Measurements from ENCODE around the gene GNL3. TPM values are rescaled to one million over a fixed set of nuclear protein-coding genes. Genes with fewer than 3 reads are reported as not detected.

Gene GNL3
- total and polyA plus RNA-seq, 12 donors = 23.5 to 229 (median 65.1) TPM

DNA sequence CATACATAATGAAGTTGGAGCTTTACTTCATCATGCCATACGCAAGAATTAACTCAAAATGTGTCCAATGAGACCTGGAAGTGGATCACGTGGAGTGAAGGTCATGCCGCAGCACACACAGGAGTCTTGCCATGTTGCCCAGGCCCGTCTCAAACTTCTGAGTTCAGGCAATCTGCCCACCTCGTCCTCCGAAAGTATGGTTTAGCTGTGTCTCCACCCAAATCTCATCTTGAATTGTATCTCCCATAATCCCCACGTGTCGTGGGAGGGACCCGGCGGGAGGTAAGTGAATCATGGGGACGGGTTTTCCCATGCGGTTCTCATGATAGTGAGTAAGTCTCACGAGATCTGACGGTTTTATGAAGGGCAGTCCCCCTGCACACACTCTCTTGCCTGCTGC, 45.8 kb downstream of the GNL3 start:
- 80 to 87% (median 83%) methylated on average over 14 of the region's 14 CpGs for WGBS, 4 donors
- no peak for DNase-seq
- intact Hi-C loops (cut with DNase I) = no loop called here
- Histone ChIP-seq H3K4me1 (replicated peaks in 1 of 2) (no peaks in the 10 kb centered on the region), H3K36me3 (replicated peaks in 1 of 2) (peaks cover 0 to 46% of the 10 kb centered on the region in 2 donors), H3K4me3 (no peak overlapping the region), H3K27me3 (no peaks in the 10 kb centered on the region), H3K9me3 (replicated peaks in 1 of 3) (no peaks in the 10 kb centered on the region), H3K27ac (no peak overlapping the region)
- TF ChIP-seq POLR2A (IDR thresholded peaks at IDR 0.05) = no peak
- no peak for TF ChIP-seq CTCF (IDR thresholded peaks at IDR 0.05)

DNA sequence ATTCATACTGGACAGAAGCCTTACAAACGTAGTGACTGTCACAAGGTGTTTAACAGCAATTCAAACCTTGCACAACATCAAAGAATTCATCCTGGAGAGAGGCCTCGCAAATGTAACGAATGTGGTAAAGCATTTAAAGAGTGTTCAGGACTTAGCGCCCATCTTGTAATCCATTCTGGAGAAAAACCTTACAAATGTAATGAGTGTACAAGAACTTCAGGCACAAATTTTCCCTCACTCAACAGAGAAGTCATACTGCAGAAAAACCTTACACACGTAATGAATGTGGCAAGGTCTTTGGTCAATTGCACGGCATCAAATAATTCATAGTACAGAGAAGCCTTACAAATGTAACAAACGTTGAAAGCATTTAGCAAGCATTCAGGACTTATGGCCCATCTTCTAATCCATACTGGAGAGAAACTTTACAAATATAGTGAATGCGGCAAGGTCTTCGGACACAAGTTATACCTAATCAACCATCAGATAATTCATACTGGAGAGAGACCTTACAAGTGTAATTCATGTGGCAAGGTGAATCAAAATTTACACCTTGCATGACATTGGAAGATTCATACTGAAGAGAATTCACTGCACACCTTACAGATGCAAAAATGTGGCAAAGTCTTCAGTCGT, 47.5 kb downstream of the GNL3 start:
- WGBS, 4 donors = 83 to 88% (median 86%) methylated on average over 10 of the region's 10 CpGs
- intact Hi-C loops (cut with DNase I) = no loop called here

GRCh38 chr3:52739730-52740129, 53.9 kb downstream of the GNL3 start:
- WGBS, 4 donors = 68 to 85% (median 81%) methylated on average over 1 of the region's 1 CpG
- H3K4me3 ChIP-seq = no peak overlapping the region
- intact Hi-C loops (cut with DNase I) = no loop called here
- no peaks in the 10 kb centered on the region for H3K27me3 ChIP-seq
- no peaks in the 10 kb centered on the region for H3K9me3 ChIP-seq (replicated peaks in 1 of 3)
- H3K27ac ChIP-seq = no peak overlapping the region
- H3K36me3 ChIP-seq (replicated peaks in 1 of 2) = peaks cover 0 to 88% of the 10 kb centered on the region in 2 donors
- no peaks in the 10 kb centered on the region for H3K4me1 ChIP-seq (replicated peaks in 1 of 2)
- TF ChIP-seq CTCF (IDR thresholded peaks at IDR 0.05) (no peak), POLR2A (IDR thresholded peaks at IDR 0.05) (no peak)
- DNase-seq = no peak

More for the DNA sequence above, 47.5 kb downstream of the GNL3 start:
- H3K4me1 ChIP-seq (replicated peaks in 1 of 2) = no peaks in the 10 kb centered on the region
- H3K4me3 ChIP-seq = no peak overlapping the region
- DNase-seq = no peak
- peaks cover 0 to 58% of the 10 kb centered on the region in 2 donors for H3K36me3 ChIP-seq (replicated peaks in 1 of 2)
- H3K9me3 ChIP-seq (replicated peaks in 1 of 3) = no peaks in the 10 kb centered on the region
- H3K27ac ChIP-seq = no peak overlapping the region
- no peaks in the 10 kb centered on the region for H3K27me3 ChIP-seq
- no peak for TF ChIP-seq CTCF (IDR thresholded peaks at IDR 0.05)
- TF ChIP-seq POLR2A (IDR thresholded peaks at IDR 0.05) = no peak

- H3K4me1 ChIP-seq (replicated peaks in 1 of 2) = no peaks in the 10 kb centered on the region
- peak in 1 of 7 donors; percentile 6 for DNase-seq
- H3K27me3 ChIP-seq = no peaks in the 10 kb centered on the region
- no peak overlapping the region for H3K27ac ChIP-seq
- whole genome bisulfite sequencing, 4 donors = 74 to 87% (median 85%) methylated on average over 3 of the region's 3 CpGs
- intact Hi-C loops (cut with DNase I) = no loop called here
- H3K4me3 ChIP-seq = no peak overlapping the region
- peaks cover 0 to 92% of the 10 kb centered on the region in 2 donors for H3K36me3 ChIP-seq (replicated peaks in 1 of 2)
- TF ChIP-seq POLR2A (IDR thresholded peaks at IDR 0.05) (no peak), CTCF (IDR thresholded peaks at IDR 0.05) (peak; percentile 39 to 73 (median 67))
- H3K9me3 ChIP-seq (replicated peaks in 1 of 3) = no peaks in the 10 kb centered on the region
Observed at GRCh38 chr3:52742418-52743041, 56.7 kb downstream of the GNL3 start.

Measured in adrenal gland (tissue), 12 donors.